AG10803 (cell line): ENCODE measurements around the gene PTPRG.
A peak's percentile ranks its signal among the peaks of the same experiment; 100 is the strongest.

ENCODE experiments used
- DNase-seq: peaks from one replicate; pipeline ENCODE4 v3.0.0; 2010; ENCODE audit warnings: low read depth
- H3K4me3 ChIP-seq: 2 replicates; pipeline ENCODE4 v1.5.1; 2011; ENCODE audit warnings: mild to moderate bottlenecking, low read length, control low read depth
- CTCF ChIP-seq: conservative IDR thresholded peaks from 2 replicates; pipeline ENCODE4 v1.5.1; 2011; ENCODE audit warnings: mild to moderate bottlenecking, low read length, control low read depth, inconsistent platforms

Gene PTPRG

GRCh38 chr3:62192891-62193290 is 631.5 kb downstream of the PTPRG start:
- TF ChIP-seq CTCF = no peak
- H3K4me3 ChIP-seq = no peak overlapping the region
- no peak for DNase-seq

DNA sequence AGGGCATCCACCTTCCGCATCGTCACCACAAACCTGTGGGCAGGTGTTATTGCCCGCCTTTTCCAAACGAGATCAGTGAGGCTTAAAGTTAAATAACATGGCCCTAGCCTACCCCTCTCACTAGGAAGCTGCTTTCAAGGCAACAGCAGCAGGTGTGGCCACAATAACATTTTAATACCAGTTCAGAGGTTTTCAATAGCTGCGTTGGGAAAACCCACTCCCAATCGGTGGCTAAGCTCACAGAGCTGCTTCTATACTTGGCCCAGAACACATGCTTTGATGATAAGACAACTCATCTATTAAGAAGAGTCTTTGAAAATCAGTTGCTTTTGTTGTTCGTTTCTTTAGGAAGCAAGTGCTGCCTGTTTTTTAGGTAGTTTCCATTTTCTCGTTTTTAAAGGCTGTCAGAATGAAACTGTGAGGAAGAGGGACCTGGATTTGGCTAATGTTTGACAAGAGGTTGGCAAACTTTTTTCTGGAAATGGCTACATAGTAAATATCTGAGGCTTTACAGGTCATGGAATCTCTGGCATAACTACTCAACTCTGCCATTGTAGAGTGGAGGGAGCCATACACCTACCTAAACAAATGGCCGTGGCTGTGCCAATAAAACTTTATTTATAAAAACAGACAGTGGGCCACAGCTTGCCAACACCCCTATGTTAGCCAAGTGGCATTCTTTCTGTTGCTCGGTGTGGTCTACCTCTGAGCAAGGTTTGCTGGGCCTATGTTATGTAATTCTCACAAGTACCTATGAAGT is 632.4 kb downstream of the PTPRG start:
- DNase-seq = no peak
- TF ChIP-seq CTCF = no peak
- H3K4me3 ChIP-seq = no peak overlapping the region

DNA sequence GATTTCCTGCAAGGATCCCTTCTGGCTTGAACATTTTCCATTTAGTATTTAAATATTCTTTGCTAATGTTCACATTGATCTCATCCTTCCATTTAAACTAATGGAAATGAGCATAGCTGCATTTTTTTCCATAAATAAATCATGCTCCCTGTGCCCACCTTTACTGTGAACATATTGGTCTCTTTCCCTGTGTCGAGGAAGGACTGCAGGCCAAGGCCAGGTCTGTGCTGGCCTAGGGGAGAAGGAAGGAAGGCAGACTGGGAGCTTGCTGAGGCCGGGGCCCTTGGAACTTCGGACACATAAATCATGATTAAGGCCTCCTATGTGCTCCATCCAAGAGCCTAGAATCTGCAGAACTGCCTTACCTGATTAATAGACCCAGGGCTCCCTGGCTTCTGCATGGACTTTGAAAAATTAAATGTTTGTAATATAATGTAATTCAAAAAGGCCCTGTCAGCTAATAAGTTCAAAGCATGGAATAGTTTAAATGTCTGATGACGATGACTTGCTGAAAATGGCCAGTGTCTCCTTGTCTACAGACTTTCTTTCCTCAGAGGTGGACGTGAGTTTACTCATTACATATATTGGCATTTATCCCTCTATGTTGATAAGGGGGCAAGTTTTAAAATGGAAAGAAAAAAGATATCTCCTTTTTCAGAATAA is 636.1 kb downstream of the PTPRG start:
- H3K4me3 ChIP-seq = no peak overlapping the region
- no peak for DNase-seq
- TF ChIP-seq CTCF = no peak

GRCh38 chr3:62199126-62199525 is 637.8 kb downstream of the PTPRG start:
- no peak for TF ChIP-seq CTCF
- no peak overlapping the region for H3K4me3 ChIP-seq
- no peak for DNase-seq

- peak; percentile 39 for DNase-seq
- peak; percentile 77 for TF ChIP-seq CTCF
- no peak overlapping the region for H3K4me3 ChIP-seq
Observed at GRCh38 chr3:62201438-62202035, 640.2 kb downstream of the PTPRG start.

DNA sequence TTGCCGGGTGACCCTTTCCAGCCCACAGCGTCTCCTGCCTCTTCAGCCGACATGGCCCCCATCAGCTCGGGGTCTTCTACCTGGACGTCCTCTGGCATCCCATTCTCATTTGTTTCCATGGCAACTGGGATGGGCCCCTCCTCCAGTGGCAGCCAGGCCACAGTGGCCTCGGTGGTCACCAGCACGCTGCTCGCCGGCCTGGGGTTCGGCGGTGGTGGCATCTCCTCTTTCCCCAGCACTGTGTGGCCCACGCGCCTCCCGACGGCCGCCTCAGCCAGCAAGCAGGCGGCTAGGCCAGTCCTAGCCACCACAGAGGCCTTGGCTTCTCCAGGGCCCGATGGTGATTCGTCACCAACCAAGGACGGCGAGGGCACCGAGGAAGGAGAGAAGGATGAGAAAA is 641.8 kb downstream of the PTPRG start:
- DNase-seq = no peak
- H3K4me3 ChIP-seq = no peak overlapping the region
- no peak for TF ChIP-seq CTCF

DNA sequence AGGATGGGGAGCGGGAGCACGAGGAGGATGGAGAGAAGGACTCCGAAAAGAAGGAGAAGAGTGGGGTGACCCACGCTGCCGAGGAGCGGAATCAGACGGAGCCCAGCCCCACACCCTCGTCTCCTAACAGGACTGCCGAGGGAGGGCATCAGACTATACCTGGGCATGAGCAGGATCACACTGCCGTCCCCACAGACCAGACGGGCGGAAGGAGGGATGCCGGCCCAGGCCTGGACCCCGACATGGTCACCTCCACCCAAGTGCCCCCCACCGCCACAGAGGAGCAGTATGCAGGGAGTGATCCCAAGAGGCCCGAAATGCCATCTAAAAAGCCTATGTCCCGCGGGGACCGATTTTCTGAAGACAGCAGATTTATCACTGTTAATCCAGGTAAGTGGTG is 642.2 kb downstream of the PTPRG start:
- DNase-seq = no peak
- no peak overlapping the region for H3K4me3 ChIP-seq
- no peak for TF ChIP-seq CTCF
